DMS 273 treated with DMSO at 0.1 percent for 48 hours (cell line): Measurements from ENCODE around the gene FGF6.

Source experiments
- DNase-seq: peaks from one replicate; lab custom pipeline; 2025; lab: John Stamatoyannopoulos, UW

The FGF6 gene

GRCh38 chr12:4447151-4447550 lies 1.5 kb upstream of the FGF6 start:
- DNase-seq = no peak

- DNase-seq = no peak
Observed at GRCh38 chr12:4446335-4446734, 720 bp upstream of the FGF6 start.

- no peak for DNase-seq
Observed at GRCh38 chr12:4444031-4444430, 1.6 kb downstream of the FGF6 start.

DNA sequence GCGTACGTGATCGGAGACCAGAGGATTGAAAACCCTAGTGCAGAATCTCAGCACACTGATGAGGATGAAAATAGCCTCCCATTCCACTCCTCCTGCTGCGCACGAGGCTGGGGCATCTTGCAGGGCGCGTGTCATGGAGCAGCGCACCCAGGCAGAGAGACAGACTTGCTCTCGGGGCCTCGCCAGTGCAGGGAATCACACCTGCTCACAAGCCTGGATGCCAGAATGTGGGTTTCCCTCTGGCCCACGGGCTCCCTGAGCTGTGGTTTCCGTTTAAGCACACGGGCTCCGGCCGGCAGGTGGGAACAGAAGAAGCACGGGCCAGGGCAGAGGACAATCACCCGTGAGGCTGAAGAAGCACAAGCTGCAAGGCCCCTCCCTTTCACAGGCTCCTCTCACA lies 2.0 kb downstream of the FGF6 start:
- no peak for DNase-seq

DNA sequence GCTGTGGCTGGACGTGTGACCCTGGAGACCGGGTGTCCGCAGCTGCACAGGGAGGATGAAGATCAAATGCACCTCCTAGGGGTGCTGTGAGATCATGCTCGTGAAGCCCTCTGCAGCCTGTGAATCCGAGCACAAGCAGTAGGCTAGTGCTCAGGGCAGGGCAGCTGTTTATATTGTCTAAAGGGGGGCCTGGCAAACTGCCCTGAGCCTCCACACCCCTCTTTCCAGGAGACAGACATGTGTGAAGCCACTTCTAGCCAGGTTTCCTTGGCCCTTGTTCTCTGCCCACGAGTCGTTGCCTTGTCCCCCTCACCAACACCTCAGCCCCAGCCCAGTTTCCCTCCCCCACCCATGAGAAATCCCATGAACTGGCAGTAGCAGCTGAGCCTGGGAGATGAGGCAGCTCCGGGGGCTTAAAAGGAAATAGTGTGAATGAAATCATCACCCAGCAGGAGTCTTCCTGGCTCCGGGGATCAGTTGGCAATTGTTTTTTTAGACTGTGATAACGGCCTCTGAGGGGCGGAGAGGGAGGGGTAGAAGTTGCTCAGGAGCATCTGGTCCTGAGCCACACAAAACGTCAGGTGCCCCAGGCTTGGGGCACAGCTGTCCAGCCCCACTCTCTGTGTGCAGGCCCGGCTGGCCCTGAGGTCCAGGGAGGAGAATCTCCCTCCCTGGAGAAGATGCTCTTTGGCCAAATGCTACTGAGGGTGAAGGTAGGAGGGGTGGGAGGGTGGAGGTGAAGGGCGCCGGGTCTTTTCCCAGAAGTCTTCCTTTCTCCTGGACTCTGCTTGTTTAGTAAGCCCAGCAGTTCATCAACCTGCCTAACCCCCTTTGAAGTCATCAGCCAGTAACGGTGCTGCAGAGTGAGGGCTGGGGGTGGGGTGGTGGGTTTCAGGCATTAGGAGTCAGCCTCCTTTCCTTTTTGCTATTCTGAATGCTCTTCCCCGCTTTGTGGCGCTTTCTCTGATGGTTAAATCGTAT lies 4.0 kb downstream of the FGF6 start:
- DNase-seq = no peak

- DNase-seq = no peak
Observed at GRCh38 chr12:4440187-4440941, 5.3 kb downstream of the FGF6 start.

- DNase-seq = no peak
Observed at GRCh38 chr12:4439736-4440135, 5.9 kb downstream of the FGF6 start.

DNA sequence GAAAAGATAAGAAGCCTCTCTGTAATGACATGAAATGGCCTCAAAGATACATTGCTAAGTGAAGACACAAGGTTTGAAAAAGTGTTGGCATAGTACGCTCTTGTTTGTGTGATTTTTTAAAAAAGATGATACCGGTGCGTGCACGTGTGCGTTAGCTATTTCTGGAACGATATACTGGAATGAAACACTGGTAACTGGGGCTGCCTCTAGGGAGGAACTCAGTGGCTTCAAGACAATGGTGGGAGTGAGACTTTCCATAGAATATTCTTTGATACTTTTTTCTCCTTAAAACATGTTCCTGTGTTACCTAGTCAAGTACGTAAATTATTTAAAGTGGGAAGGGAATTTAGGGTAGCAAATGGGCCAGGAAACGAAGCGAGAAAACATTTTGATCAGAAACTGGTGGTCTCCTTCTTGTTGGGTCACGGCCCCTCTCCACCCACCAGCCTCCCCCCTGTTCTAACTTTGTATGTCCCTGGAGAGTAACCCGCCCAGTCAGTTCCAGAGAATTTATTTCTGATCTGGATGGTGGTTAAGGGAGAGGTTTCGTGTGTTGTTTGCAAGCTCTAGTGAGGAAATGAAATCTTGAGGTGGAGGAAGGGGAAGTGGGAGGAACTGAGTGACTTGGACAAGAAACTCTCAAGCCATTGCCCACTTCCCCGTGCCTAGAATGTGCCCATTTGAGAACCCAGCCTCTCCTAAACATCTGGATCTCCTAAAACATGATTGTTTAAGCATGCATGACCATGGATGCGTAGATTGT lies 6.6 kb downstream of the FGF6 start:
- DNase-seq = no peak

DNA sequence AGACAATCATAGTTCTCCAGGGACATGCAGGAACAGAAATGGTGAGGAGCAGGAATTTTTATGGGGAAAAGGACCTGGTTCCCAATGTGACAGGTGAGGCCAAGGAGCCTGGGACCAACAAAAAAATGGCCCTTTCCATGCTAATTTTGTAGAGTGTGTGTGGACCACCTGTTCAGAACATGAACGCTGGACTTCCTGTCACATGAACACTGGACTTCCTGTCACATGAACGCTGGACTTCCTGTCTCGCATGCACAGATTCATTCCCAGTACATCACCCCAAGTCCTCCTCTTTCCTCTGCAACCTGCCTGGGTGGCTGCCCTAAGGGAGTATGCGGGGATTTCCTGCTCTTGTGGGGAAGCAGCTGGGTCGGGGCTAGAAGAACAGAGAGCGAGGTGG lies 10.1 kb downstream of the FGF6 start:
- DNase-seq = no peak

DNA sequence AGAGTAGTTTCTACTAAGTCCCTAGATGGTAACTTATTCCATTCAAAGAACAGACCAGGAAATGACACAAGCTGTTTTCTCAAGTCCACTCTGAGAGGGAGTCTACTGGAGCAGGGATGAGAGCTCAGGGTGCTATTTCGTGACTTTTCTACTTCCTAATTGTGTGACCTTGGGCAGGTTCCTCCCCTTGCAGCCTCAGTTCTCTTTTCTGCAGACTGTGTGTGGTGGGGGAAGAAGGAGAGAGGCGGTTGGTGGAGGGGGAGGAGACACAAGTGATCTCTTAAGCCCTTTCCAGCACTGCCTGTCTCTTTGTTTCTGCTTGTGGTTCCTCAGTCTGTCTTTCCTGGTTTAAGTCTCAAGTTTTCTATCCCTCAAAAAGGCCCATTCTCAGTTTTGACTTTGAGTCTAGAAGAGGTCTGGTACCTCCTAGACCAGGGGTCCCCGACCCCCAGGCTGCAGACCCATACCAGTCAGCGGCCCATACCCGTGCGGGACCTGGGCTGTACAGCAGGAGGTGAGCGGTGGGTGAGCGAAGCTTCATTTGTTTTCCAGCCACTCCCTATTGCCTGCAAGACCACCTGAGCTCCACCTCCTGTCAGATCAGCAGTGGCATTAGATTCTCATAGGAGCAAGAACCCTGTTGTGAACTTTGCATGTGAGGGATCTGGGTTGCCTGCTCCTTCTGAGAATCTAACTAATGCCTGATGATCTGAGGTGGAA lies 10.7 kb downstream of the FGF6 start:
- DNase-seq = no peak

- DNase-seq = no peak
Observed at GRCh38 chr12:4434301-4434700, 11.3 kb downstream of the FGF6 start.

- no peak for DNase-seq
Observed at GRCh38 chr12:4433745-4434058, 11.9 kb downstream of the FGF6 start.

DNA sequence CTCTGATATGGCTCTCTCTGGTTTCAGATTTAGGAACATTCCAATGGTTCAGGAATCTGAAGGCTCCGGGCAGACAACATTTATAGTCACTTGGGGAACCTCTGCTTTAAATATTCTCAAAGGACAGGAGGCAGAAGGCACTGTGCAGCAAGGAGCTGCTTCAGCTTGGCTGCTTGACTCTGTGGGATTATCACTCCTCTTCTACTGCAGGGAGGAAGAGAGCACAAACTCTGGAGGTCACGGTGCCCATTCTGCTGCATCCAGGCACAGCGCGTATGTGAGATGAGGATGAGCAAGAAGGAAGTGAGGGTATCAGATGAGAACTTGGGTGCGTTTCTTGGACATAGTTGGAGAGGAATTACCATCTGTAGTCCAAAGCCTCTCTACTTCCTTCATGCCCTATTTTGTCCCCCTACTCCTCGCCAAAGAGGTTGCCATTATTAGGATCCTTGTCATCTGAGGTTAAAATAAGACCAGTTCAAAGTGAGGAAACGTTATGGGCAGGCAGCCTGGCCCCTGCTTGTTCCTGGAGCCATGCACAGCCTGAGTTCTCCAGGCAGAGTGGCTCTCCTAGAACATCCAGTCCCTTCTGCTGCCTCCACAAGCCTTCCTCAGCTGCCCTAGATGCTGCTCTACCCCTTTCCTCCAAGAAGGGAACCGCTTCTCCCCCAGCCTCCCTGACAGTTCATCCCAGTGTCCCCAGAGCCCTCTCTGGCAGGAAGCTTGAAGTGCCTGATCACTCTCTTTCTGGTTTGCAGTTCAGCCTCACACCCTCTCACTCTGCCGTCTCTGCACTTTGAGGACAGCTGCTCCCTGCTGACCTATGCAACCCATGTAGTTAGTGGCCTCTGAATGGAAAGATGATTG lies 12.5 kb downstream of the FGF6 start:
- DNase-seq = no peak

DNA sequence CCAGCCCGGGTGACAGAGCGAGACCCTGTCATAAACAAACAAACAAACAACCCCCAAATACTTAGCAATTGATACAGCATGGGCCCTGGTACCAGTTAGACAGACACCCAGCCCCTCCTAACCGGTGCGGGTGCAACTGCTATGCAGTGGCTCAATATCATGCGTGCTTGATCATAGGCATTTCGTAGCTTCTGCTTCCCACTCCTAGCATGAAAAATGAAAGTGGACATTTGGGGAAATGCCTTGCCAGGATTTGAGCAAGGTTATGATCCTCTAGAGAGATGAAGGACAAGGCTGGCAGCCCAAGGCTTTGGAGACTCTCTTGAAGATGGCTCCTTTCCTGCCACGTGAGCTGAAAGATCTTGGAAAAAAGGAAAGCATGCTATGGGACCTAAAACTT lies 13.7 kb downstream of the FGF6 start:
- DNase-seq = no peak

DNA sequence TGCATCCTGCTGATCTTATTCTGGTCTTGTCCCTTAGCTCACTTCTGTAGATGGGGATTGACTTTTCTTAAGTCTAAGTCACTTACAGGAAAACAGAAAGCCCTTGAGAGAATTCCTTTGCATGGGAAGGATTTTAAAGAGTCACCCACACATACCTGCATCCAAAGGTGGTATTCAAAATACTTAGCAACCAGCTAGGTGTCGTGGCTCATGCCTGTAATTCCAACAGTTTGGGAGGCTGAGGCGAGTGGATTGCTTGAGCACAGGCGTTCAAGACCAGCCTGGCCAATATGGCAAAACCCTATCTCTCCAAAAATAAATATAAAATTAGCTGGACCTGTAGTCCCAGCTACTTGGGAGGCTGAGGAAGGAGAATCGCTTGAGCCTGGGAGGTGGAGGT lies 14.2 kb downstream of the FGF6 start:
- no peak for DNase-seq

- no peak for DNase-seq
Observed at GRCh38 chr12:4424422-4424821, 21.2 kb downstream of the FGF6 start.

- no peak for DNase-seq
Observed at GRCh38 chr12:4423528-4424195, 22.0 kb downstream of the FGF6 start.

GRCh38 chr12:4422985-4423384 lies 22.6 kb downstream of the FGF6 start:
- DNase-seq = no peak

- no peak for DNase-seq
Observed at GRCh38 chr12:4421590-4422031, 24.0 kb downstream of the FGF6 start.

GRCh38 chr12:4420138-4420670 lies 25.4 kb downstream of the FGF6 start:
- no peak for DNase-seq
